PFSK-1 (cell line): ENCODE data around the gene ULK1.

ENCODE experiments used
- FOXP2 ChIP-seq: optimal IDR thresholded peaks from 2 replicates; pipeline ENCODE3; 2011; ENCODE audit warnings: borderline replicate concordance, control low read depth, inconsistent platforms; ENCODE audit not compliant: insufficient read depth; ENCODE audit errors: extremely low read length, extremely low read depth
- POLR2AphosphoS5 ChIP-seq: IDR thresholded peaks from 2 replicates; pipeline ENCODE4 v1.6.1; 2012; ENCODE audit warnings: low read depth, mild to moderate bottlenecking, control low read depth, low read length, moderate library complexity
- REST ChIP-seq, 2 experiments: IDR thresholded peaks; 2 replicates each; pipeline versions ENCODE4 v1.6.1 to v1.8.0; 2011 to 2012; ENCODE audit warnings: low read depth in 2 of 2, low read length in 2 of 2, control low read depth in 1 of 2, inconsistent platforms in 1 of 2, mild to moderate bottlenecking in 1 of 2, moderate library complexity in 1 of 2; ENCODE audit not compliant: insufficient read depth in 1 of 2
- SIN3A ChIP-seq: IDR thresholded peaks from 2 replicates; pipeline ENCODE4 v1.6.1; 2012; ENCODE audit warnings: mild to moderate bottlenecking, low read length, moderate library complexity, borderline replicate concordance; ENCODE audit not compliant: insufficient read depth
- TAF1 ChIP-seq: IDR thresholded peaks from 2 replicates; pipeline ENCODE4 v1.6.1; 2012; ENCODE audit warnings: low read length, control low read depth, borderline replicate concordance; ENCODE audit not compliant: insufficient read depth

The ULK1 gene

GRCh38 chr12:131897875-131898274 is 3.5 kb downstream of the ULK1 start:
- no peak for TF ChIP-seq SIN3A
- TF ChIP-seq TAF1: no peak
- no peak for TF ChIP-seq REST (IDR thresholded peaks at IDR 0.05; ENCODE audit: insufficient read depth in 1 of 2, low read depth in 2 of 2, low read length in 2 of 2)
- no peak for TF ChIP-seq FOXP2
- no peak for TF ChIP-seq POLR2AphosphoS5

- TF ChIP-seq REST (IDR thresholded peaks at IDR 0.05; ENCODE audit: insufficient read depth in 1 of 2, low read depth in 2 of 2, low read length in 2 of 2): no peak
- no peak for TF ChIP-seq POLR2AphosphoS5
- TF ChIP-seq SIN3A: no peak
- no peak for TF ChIP-seq FOXP2
- TF ChIP-seq TAF1: no peak
Measured at GRCh38 chr12:131900397-131900796, 6.0 kb downstream of the ULK1 start.

- TF ChIP-seq REST (IDR thresholded peaks at IDR 0.05; ENCODE audit: insufficient read depth in 1 of 2, low read depth in 2 of 2, low read length in 2 of 2) (no peak), TAF1 (no peak), SIN3A (no peak), POLR2AphosphoS5 (no peak), FOXP2 (no peak)
Measured at GRCh38 chr12:131901431-131902331, 7.3 kb downstream of the ULK1 start.

- no peak for TF ChIP-seq TAF1
- TF ChIP-seq REST (IDR thresholded peaks at IDR 0.05; ENCODE audit: insufficient read depth in 1 of 2, low read depth in 2 of 2, low read length in 2 of 2): no peak
- TF ChIP-seq FOXP2: no peak
- no peak for TF ChIP-seq SIN3A
- no peak for TF ChIP-seq POLR2AphosphoS5
Measured at GRCh38 chr12:131902332-131903241, 8.2 kb downstream of the ULK1 start.
